MM.1S (cell line): Measurements from ENCODE around the gene SDC1.

Source experiments
- DNase-seq: peaks from one replicate; pipeline ENCODE4 v3.0.0-alpha.2; 2015
- H2AFZ ChIP-seq: fragments of 300-600 bp; sonication (generic); 2 replicates; pipeline ENCODE4 v1.6.0; 2016; ENCODE audit warnings: antibody characterized with exemption, low read length
- H3F3A ChIP-seq: fragments of 300-600 bp; sonication (generic); 2 replicates; pipeline ENCODE4 v1.6.1; 2016; ENCODE audit warnings: mild to moderate bottlenecking, antibody characterized with exemption, low read length, moderate library complexity, mixed read lengths; ENCODE audit not compliant: insufficient read depth
- H3K27ac ChIP-seq: fragments of 300-600 bp; sonication (generic); 2 replicates; pipeline ENCODE4 v1.5.1; 2016; ENCODE audit warnings: mild to moderate bottlenecking, low read length
- H3K27me3 ChIP-seq: fragments of 300-600 bp; sonication (generic); replicated peaks from 2 replicates; pipeline ENCODE4 v1.6.0; 2016; ENCODE audit warnings: low read length; ENCODE audit not compliant: insufficient read depth
- H3K36me3 ChIP-seq: fragments of 300-600 bp; sonication (generic); replicated peaks from 2 replicates; pipeline ENCODE4 v1.6.1; 2016; ENCODE audit warnings: mild to moderate bottlenecking, low read length, mixed read lengths; ENCODE audit not compliant: insufficient read depth
- H3K4me1 ChIP-seq: fragments of 300-600 bp; sonication (generic); 2 replicates; pipeline ENCODE4 v1.6.1; 2016; ENCODE audit warnings: low read length, mixed read lengths
- H3K4me2 ChIP-seq: fragments of 300-600 bp; sonication (generic); 2 replicates; pipeline ENCODE4 v1.6.0; 2016; ENCODE audit warnings: low read depth, low read length
- H3K4me3 ChIP-seq: fragments of 300-600 bp; sonication (generic); 2 replicates; pipeline ENCODE4 v1.5.1; 2016; ENCODE audit warnings: low read length, mixed read lengths
- H3K79me2 ChIP-seq: fragments of 300-600 bp; sonication (generic); 2 replicates; pipeline ENCODE4 v1.6.1; 2016; ENCODE audit warnings: mixed run types, low read length, mixed read lengths
- H3K9ac ChIP-seq: fragments of 300-600 bp; sonication (generic); 2 replicates; pipeline ENCODE4 v1.6.1; 2016; ENCODE audit warnings: low read length, mixed read lengths
- H3K9me2 ChIP-seq: fragments of 300-600 bp; sonication (generic); replicated peaks from 2 replicates; pipeline ENCODE4 v1.6.1; 2016; ENCODE audit warnings: mild to moderate bottlenecking, low read length, mixed read lengths; ENCODE audit not compliant: insufficient read depth
- H3K9me3 ChIP-seq: fragments of 300-600 bp; sonication (generic); replicated peaks from 2 replicates; pipeline ENCODE4 v1.6.1; 2016; ENCODE audit warnings: mild to moderate bottlenecking, low read length, mixed read lengths; ENCODE audit not compliant: insufficient read depth
- H4K20me1 ChIP-seq: fragments of 300-600 bp; sonication (generic); 2 replicates; pipeline ENCODE4 v1.6.1; 2016; ENCODE audit warnings: mild to moderate bottlenecking, low read length, moderate library complexity, mixed read lengths; ENCODE audit not compliant: insufficient read depth
- EZH2 ChIP-seq: fragments of 300-600 bp; sonication (generic); optimal IDR thresholded peaks from 2 replicates; pipeline ENCODE3; 2017; ENCODE audit warnings: low read depth, mild to moderate bottlenecking, antibody characterized with exemption, low read length, mixed read lengths
- EZH2phosphoT487 ChIP-seq: fragments of 300-600 bp; sonication (generic); IDR thresholded peaks from 2 replicates; pipeline ENCODE4 v1.6.1; 2018; ENCODE audit warnings: antibody characterized with exemption, low read length
- TF ChIP-seq, protein P1 (sequence below): fragments of 300-600 bp; sonication (generic); IDR thresholded peaks from 2 replicates; pipeline ENCODE4 v1.5.1; 2016; ENCODE audit warnings: antibody characterized with exemption, low read length, mixed read lengths

SDC1 gene

DNA sequence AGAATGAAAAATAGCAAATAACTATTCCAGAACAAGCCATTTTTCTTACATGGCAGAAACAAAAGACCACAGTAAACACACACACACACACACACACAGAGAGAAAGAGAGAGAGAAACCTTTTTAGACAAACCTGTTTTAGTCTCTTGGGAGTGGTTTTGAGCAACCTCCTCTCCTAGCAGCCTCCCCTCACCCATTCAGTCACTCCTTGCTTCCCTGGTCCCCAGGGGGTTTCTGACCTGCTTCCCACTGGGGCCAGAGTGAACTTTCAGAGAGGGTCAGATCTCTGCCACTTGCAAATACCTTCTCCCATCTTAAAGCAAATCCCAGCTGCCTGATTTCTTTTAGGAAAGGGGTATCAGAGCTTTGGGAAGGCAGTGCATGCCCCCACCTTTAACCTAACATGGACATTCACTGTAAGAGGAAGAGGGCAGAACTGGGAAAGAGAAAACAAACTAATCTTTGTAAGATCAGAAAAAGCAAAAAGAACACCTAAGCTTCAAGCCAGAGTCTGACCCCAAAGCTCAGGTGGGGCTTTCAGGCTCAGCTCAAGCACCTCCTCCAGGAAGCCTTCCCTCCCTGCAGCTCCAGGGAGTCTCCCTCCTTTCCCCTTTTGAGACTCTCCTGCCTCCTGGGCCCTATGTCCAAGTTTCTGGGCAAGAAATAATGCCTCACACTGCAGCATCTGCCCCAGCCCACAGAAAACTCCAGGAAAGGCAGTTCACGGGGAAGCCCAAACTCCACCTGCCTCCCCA, 2.7 kb downstream of the SDC1 start:
- TF ChIP-seq, protein P1, sequence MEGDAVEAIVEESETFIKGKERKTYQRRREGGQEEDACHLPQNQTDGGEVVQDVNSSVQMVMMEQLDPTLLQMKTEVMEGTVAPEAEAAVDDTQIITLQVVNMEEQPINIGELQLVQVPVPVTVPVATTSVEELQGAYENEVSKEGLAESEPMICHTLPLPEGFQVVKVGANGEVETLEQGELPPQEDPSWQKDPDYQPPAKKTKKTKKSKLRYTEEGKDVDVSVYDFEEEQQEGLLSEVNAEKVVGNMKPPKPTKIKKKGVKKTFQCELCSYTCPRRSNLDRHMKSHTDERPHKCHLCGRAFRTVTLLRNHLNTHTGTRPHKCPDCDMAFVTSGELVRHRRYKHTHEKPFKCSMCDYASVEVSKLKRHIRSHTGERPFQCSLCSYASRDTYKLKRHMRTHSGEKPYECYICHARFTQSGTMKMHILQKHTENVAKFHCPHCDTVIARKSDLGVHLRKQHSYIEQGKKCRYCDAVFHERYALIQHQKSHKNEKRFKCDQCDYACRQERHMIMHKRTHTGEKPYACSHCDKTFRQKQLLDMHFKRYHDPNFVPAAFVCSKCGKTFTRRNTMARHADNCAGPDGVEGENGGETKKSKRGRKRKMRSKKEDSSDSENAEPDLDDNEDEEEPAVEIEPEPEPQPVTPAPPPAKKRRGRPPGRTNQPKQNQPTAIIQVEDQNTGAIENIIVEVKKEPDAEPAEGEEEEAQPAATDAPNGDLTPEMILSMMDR: no peak
- TF ChIP-seq EZH2: no peak
- no peak for TF ChIP-seq EZH2phosphoT487
- peak overlapping the region; percentile 92 for H3K4me3 ChIP-seq
- peak overlapping the region; percentile 97 for H3K9ac ChIP-seq
- H3K4me1 ChIP-seq: peaks cover 63% of the 10 kb centered on the region
- no peaks in the 10 kb centered on the region for H3K27me3 ChIP-seq
- peak overlapping the region; percentile 98 for H3K27ac ChIP-seq
- peak overlapping the region; percentile 93 for H3K4me2 ChIP-seq
- DNase-seq: peak; percentile 51
- peaks cover 81% of the 10 kb centered on the region for H3K79me2 ChIP-seq
- H3K9me3 ChIP-seq: no peaks in the 10 kb centered on the region
- H3K9me2 ChIP-seq: no peaks in the 10 kb centered on the region
- H3F3A ChIP-seq: peaks cover 77% of the 10 kb centered on the region
- H4K20me1 ChIP-seq: no peaks in the 10 kb centered on the region
- no peak overlapping the region for H2AFZ ChIP-seq
- 0 out of 2 replicates have a peak, but pooled peaks cover 6% of the 10 kb centered on the region for H3K36me3 ChIP-seq

DNA sequence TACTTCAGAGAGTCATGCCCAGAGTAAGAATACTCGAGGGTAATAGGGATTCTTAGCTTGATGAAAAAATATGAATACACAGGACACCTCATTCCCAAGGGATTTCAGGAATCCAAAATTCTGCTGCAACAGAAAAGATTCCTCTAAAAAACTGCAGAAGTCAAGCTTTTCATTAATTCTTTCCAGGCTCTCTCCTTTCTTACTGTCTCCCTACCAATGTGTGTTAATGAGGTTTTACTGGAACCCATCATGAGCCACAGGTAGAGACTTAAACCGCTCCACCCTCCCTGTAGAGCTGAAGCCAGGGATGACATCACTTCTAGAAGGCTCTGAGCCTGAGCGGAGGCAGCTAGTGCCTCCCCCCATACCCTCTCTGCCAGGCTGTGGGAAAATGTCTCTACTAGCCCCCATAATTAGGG, 3.4 kb downstream of the SDC1 start:
- Histone ChIP-seq H4K20me1 (no peaks in the 10 kb centered on the region), H3F3A (peaks cover 84% of the 10 kb centered on the region), H2AFZ (no peak overlapping the region), H3K4me3 (peak overlapping the region; percentile 92), H3K36me3 (0 out of 2 replicates have a peak, but pooled peaks cover 6% of the 10 kb centered on the region), H3K9me3 (no peaks in the 10 kb centered on the region), H3K4me1 (peaks cover 69% of the 10 kb centered on the region), H3K27ac (peak overlapping the region; percentile 98; the same call in 1 of the 2 replicates), H3K27me3 (no peaks in the 10 kb centered on the region), H3K4me2 (peak overlapping the region; percentile 93), H3K79me2 (peaks cover 87% of the 10 kb centered on the region), H3K9ac (peak overlapping the region; percentile 97; the same call in 1 of the 2 replicates), H3K9me2 (no peaks in the 10 kb centered on the region)
- no peak for TF ChIP-seq EZH2
- no peak for TF ChIP-seq EZH2phosphoT487
- TF ChIP-seq, protein P1: no peak
- peak; percentile 58 for DNase-seq

DNA sequence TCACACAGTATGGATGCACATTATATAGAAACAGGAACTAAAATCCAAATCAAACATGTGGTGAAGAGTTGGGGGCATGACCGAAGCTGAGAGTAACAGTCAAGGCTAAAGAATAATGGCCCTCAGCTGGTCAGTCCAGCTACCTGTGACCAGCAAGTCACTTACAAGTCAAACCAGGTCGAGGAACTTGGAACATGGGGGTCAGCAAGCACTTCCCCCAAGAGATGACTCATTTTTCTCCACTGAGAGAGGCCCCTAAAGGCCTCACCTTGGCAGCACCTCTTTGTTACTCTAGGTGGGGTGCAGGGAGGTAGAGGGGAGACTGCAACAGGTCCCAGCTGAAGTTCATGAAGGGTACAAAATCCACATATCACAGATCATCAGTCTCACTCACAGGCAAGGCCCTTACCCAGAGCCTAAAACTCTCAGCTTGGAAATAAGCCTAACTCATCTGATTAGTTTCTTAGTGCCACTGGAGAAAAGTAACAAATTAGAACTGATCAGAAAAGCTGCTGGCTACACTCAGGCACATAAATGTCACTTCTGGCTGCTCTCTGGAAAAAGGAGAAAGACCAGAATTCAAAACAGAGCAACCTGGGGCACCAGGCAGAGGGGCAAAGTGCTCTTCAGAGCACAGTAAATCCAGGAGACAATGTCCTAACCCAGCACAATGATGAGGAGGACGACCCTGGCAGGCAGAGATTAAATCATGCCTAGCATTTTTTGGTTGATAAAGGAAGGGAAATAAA, 4.0 kb downstream of the SDC1 start:
- TF ChIP-seq EZH2: no peak
- no peak for TF ChIP-seq EZH2phosphoT487
- TF ChIP-seq, protein P1: no peak
- H3K4me3 ChIP-seq: peak overlapping the region; percentile 92
- no peak for DNase-seq
- H3K27me3 ChIP-seq: no peaks in the 10 kb centered on the region
- H3K4me2 ChIP-seq: peak overlapping the region; percentile 93
- peaks cover 89% of the 10 kb centered on the region for H3K79me2 ChIP-seq
- H3K9me2 ChIP-seq: no peaks in the 10 kb centered on the region
- H4K20me1 ChIP-seq: no peaks in the 10 kb centered on the region
- peaks cover 85% of the 10 kb centered on the region for H3F3A ChIP-seq
- H3K27ac ChIP-seq: peak overlapping the region; percentile 98
- H3K9ac ChIP-seq: peak overlapping the region; percentile 97; the same call in 1 of the 2 replicates
- no peaks in the 10 kb centered on the region for H3K9me3 ChIP-seq
- H2AFZ ChIP-seq: no peak overlapping the region
- peaks cover 69% of the 10 kb centered on the region for H3K4me1 ChIP-seq
- 0 out of 2 replicates have a peak, but pooled peaks cover 6% of the 10 kb centered on the region for H3K36me3 ChIP-seq
